GM12892 (cell line): ENCODE data around the gene CLDN5.

Source experiments
- DNase-seq: peaks from one replicate; pipeline ENCODE4 v3.0.0; 2011; ENCODE audit not compliant: insufficient read length
- FAIRE-seq: peaks from 2 replicates; lab custom pipeline; 2011; peaks lifted over from hg19 to GRCh38; lab: Jason Lieb, UNC
- POLR2A ChIP-seq: IDR thresholded peaks from 2 replicates; pipeline ENCODE4 v1.6.1; 2011; ENCODE audit warnings: low read depth, low read length, control low read depth
- POLR2AphosphoS5 ChIP-seq: IDR thresholded peaks from 2 replicates; pipeline ENCODE4 v1.6.1; 2011; ENCODE audit warnings: low read depth, low read length, control low read depth
- TAF1 ChIP-seq: IDR thresholded peaks from 2 replicates; pipeline ENCODE4 v1.6.1; 2011; ENCODE audit warnings: low read depth, mild to moderate bottlenecking, control low read depth, low read length, borderline replicate concordance

CLDN5 gene

DNA sequence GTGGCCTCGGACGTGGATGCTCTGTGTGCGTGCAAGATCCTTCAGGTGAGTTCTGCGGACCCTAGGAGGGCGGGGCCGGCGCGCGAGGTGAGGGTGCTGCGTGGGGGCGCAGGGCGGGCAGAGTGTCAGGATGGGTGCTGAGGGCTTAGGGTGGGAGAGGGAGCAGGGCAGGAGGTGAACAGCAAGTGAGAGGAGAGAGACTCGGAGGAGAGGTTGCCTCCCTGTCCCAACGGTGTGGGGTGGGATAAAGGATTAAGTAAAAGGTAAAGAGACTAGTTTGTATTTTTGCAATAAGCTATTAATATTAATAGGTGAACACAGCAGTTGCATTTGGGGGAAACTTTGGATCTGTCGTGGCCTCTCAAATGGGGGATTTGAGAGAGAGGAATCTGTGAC lies 44.0 kb downstream of the CLDN5 start:
- DNase-seq (no peak), FAIRE-seq (no peak)
- TF ChIP-seq POLR2A: no peak
- TF ChIP-seq TAF1: no peak
- TF ChIP-seq POLR2AphosphoS5: no peak

DNA sequence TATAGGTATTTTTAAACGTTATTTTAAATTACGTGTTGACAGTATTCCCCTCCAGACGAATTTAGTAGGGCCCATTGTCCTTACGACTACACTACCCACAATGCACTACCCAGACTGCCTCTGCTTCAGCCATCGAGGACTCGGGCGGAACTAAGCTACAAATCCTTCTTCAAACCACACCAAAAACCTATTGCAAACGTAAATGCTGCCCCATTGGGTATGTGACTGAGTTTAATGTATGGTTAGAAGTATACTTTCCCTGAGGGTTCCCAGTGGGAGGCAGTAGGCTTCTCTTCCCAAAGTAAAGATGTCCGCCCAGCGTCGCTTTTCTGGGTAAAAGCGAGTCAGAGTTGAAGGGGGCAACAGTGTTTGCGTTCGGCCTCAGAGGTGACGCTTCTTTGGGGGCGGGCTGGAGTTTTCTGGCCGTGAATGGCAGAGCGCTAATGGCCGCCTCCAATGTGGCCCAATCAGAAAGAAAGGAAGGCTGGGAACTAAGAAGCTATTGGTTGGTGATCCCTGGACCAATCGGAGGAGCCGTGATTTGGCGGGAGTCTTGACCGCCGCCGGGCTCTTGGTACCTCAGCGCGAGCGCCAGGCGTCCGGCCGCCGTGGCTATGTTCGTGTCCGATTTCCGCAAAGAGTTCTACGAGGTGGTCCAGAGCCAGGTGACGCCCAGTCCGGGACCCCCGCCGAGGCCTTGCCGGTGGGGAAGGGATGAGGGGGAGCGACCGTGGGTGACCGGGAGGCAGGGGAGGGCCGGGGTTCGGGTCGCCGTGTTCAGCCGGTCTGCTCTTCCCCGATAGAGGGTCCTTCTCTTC lies 44.6 kb downstream of the CLDN5 start, which contains the start of gene CDC45:
TSS of gene CDC45 (plus strand) at position 566 of the 818 bp plus-strand sequence. CDS start at position 615, 49 bp downstream.
- 0 out of 2 replicates have a peak, but pooled peaks have one; percentile 37 for TF ChIP-seq POLR2AphosphoS5
- 0 out of 2 replicates have a peak, but pooled peaks have one; percentile 41 for TF ChIP-seq TAF1
- TF ChIP-seq POLR2A: peak; percentile 66; the same call in 1 of the 2 replicates
- FAIRE-seq: peak; percentile 93
- peak; percentile 89 for DNase-seq

DNA sequence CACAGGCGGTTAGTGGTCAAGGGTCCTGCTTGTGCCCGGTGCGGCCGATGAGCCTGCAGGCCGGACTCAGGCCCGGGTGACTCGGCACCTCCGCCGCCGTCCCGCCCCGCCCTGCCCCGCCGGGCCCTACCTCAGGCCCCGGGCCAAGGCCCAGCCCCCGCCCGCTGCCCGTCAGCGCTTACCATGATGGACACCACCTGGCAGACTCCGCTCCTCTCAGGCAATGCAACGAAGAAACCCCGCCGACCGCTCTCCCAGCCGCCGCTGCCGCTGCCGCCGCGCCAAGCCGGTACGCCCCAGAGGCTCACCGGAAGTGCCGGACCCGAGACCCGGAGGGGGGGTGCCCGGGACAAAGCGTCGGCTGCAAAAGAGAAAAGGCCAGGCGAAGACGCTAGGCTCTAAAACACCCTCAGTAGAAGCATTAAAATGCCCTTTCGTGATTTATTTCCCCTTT lies 45.3 kb downstream of the CLDN5 start, which contains the start of gene UFD1:
TSS of gene UFD1 (minus strand) at position 293 of the 454 bp plus-strand sequence. CDS start at position 185, 108 bp downstream.
- DNase-seq (peak; percentile 73), FAIRE-seq (no peak)
- peak; percentile 58; the same call in 1 of the 2 replicates for TF ChIP-seq POLR2AphosphoS5
- peak; percentile 73 for TF ChIP-seq TAF1
- peak; percentile 64; the same call in 1 of the 2 replicates for TF ChIP-seq POLR2A

DNA sequence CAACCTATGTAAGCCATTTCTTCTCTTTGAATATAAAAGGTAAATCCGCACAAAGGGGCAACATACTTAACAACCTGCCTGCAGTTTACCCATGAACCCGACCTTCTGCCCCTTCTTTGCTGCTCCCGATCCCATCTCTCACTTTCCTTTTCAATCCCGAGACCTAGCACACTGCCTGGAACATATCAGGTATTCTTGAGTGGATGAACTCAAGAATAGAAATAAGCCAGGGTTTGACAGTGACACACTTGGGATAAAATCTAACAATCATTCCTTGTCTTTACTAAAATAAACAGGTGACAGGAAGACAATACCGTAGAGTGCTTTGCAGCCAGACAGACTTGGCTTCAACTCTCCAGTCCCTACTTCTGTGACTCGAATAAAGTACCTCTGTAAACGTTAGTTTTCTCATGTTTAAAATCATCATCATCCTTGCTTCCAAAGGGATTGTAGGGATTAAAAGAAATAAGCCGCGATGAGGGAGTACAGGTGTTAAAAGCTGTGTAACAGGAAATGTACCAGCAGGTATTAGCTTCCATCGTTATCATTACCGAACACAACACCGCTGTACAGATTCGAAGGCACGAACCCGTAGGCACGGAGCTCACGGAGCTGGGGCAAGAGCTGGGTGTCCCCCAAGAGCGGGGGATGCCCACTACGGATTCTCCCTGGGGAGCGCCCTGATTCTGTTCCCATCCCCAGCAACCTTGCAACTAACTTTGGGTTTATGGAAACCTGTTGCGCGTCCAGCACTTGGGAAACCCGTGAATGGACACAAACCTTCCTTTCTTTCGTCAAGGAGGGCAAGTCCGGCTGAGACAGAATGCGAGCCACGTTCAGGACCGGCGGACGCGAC lies 45.9 kb downstream of the CLDN5 start:
- DNase-seq: no peak
- TF ChIP-seq POLR2AphosphoS5 (no peak), TAF1 (no peak), POLR2A (no peak)
- FAIRE-seq: peak; percentile 73

DNA sequence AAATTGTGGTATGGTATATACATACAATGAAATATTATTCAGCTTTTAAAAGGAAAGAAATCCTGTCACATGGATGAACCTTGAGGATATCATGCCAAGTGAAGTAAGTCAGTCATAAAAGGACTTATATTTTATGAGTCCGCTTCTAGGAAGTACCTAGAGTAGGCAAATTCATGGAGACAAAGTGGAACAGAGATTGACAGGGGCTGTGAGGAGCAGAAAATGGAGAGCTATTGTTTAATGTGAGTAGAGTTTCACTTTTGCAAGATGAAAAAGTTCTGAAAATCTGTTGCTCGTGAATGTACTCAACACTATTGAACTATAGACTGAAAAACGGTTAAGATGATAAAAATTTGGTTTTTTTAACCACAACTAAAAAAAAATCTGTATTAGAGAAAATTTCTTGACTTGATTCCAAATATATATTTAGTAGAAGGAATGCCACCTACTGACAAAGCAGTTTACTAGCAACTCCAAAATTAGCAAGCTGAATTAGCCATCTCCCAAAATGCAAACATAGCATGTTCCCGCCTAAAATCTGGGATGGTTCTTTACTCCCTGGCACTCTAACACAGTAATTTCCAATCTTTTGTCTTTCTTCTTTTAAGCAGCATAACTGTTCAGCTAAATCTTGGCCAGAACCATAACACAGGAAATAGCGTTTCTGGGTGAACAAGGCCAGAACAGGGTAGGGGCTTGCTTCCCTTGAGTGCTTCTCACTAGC lies 46.7 kb downstream of the CLDN5 start:
- FAIRE-seq: no peak
- no peak for DNase-seq
- TF ChIP-seq POLR2AphosphoS5 (no peak), POLR2A (no peak), TAF1 (no peak)

DNA sequence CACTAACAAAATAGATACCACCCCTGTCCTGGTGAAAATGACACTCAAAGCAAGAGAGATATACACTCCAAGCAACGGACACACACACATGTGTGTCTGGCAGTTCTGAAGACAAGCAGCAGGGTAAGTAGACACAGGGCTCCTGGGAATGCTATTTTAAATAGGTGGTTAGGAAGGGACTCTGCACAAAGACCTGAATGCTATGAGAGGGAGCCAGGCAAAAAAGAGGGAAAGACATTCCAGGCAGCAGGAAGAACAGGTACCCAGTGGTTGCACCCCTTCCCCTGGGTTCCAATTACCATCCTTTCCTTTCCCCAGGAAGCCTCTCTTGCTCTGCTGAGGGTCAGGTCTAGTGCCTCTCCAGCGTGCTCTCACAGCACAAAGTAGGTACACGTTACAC lies 48.2 kb downstream of the CLDN5 start:
- no peak for DNase-seq
- FAIRE-seq: no peak
- TF ChIP-seq TAF1: no peak
- TF ChIP-seq POLR2A: no peak
- no peak for TF ChIP-seq POLR2AphosphoS5

DNA sequence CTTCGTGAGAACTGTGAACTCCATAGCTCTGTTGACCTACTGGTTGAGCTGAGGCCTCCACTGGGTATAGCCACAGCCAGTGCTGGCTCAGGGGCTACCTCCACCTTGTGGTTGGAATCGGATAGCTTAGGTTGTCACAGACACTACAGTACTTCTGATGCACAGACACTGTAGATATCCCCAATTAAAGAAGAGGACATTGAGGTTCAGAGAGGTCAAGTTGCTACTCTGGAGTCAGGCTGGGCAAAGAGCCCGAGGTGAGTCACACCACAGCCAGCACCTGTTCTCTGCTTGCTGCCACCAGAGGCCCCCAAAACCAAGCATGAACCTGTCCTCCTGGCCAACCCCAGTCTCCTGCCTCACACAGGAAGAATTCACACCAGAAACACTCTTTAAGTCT lies 50.6 kb downstream of the CLDN5 start:
- FAIRE-seq: no peak
- no peak for DNase-seq
- no peak for TF ChIP-seq TAF1
- TF ChIP-seq POLR2A: no peak
- TF ChIP-seq POLR2AphosphoS5: no peak
